GM18502 (cell line): ENCODE data around the gene ERGIC1.
A peak's percentile ranks its signal among the peaks of the same experiment; 100 is the strongest.
"Not testable (repeated sequence)": the region's sequence is repeated elsewhere in the genome, so short reads cannot be mapped to it uniquely, and the experiment has no call there.

Experiments used
- ATAC-seq: cut with Tn5 transposase; IDR thresholded peaks from one replicate; pipeline ENCODE4 v1.9.1; 2021; ENCODE audit warnings: mild to moderate bottlenecking; ENCODE audit not compliant: unreplicated experiment, poor library complexity

Gene ERGIC1

DNA sequence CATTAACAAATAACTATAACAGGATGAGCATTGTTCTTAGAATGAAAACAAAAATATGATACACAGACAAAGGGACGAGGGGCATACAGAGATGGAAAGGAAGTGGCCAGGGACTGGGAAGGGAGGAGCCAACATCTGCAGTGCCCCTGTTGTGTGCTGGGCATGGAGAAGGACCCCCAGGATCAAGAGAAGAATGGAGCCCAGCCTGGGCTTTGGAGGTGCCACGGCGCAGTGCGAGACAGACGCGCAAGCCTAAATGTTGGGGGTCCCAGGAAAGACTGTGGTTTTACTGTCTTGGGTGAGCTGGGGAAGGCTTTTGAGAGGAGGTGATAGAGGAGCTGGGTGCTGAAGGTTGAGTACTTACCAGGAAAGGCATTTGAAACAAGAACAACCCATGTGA lies 34.6 kb upstream of the ERGIC1 start:
- ATAC-seq, result no peak

- no peak for ATAC-seq
These were observed 33.9 kb upstream of the ERGIC1 start for GRCh38 chr5:172800088-172800551.

GRCh38 chr5:172801179-172801671 lies 32.8 kb upstream of the ERGIC1 start:
- no peak for ATAC-seq

DNA sequence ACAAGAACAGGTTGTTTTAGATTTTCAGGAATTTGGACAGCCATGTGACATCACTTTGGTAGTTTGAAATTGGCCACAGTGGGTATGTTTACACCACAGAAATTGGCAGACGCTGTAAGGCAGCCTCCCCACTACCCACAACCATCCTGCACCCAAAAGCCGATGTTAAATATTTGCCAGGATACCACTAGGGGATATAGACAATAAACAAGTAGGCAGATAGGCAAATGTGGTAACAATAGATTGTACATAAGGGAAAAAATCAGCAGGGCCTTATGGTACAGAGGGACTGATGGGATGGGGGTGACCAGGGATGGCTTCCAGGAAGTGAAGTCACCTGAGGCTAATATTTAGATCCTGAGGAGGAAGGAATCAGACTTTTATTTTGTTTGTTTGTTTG lies 31.9 kb upstream of the ERGIC1 start:
- no peak for ATAC-seq

DNA sequence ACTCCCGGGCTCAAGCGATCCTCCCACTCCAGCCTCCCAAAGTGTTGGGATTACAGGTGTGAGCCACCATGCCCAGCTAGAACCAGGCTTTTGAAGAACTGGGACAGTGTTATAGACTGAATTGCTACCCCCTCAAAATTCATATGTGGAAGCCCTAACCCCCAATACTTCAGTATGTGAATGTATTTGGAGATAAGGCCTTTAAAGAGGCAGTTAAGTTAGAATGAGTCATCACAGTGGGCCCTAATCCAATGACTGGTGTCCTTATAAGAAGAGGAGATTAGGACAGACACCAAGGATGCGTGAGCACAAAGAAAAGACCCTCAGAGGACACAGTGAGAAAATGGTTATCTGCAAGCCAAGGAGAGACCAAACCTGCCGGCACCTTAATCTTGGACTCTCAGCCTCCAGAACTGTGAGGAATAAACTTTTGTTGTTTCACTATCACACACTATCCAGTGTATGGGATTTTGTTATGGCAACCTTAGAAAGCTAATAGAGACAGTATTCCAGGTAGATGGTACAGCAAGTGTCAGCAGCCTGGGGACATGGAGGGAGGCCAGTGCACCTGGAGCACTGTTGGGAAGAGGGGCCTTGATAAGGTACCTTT lies 31.4 kb upstream of the ERGIC1 start:
- ATAC-seq, result no peak

GRCh38 chr5:172805018-172805683 lies 28.9 kb upstream of the ERGIC1 start:
- ATAC-seq, result no peak

- no peak for ATAC-seq
These were observed 28.3 kb upstream of the ERGIC1 start for GRCh38 chr5:172805736-172806255.

GRCh38 chr5:172806897-172807672 lies 27.0 kb upstream of the ERGIC1 start:
- ATAC-seq, result peak; percentile 99

GRCh38 chr5:172807766-172808311 lies 26.2 kb upstream of the ERGIC1 start:
- no peak for ATAC-seq

GRCh38 chr5:172809774-172810173 lies 24.3 kb upstream of the ERGIC1 start:
- ATAC-seq, result no peak

DNA sequence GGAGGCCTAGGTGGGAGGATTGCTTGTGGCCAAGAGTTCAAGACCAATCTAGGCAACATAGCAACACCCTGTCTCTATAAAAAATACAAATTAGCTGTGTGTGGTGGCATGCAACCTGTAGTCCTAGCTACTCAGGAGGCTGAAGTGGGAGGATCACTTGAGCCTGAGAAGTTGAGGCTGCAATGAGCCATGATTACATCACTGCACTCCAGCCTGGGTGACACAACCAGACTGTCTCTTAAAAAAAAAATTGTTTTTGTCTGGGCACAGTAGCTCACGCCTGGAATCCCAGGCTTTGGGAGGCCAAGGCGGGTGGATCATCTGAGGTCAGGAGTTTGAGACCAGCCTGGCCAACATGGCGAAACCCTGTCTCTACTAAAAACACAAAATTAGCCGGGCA lies 23.1 kb upstream of the ERGIC1 start:
- ATAC-seq, result not testable (repeated sequence)

- ATAC-seq, result no peak
These were observed 18.4 kb upstream of the ERGIC1 start for GRCh38 chr5:172815631-172816030.

- no peak for ATAC-seq
These were observed 17.0 kb upstream of the ERGIC1 start for GRCh38 chr5:172816925-172817562.

DNA sequence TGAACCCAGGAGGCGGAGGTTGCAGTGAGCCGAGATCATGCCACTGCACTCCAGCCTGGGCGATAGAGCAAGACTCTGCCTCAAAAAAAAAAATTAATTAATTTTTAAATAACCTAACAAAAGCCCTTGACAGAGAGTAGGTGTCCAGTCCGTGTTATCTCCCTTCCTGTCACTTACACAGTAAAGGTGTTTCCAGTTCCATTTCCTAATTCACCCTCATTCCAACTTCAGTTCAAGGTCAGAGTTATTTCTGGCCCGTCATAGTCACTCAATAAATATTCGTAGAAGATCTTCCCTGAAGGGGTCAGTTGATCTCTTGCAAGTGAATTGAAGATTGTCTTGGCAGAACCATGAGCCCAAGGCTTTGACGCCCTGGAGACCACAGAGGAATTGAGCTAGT lies 16.4 kb upstream of the ERGIC1 start:
- ATAC-seq, result no peak

GRCh38 chr5:172818081-172818480 lies 16.0 kb upstream of the ERGIC1 start:
- no peak for ATAC-seq

DNA sequence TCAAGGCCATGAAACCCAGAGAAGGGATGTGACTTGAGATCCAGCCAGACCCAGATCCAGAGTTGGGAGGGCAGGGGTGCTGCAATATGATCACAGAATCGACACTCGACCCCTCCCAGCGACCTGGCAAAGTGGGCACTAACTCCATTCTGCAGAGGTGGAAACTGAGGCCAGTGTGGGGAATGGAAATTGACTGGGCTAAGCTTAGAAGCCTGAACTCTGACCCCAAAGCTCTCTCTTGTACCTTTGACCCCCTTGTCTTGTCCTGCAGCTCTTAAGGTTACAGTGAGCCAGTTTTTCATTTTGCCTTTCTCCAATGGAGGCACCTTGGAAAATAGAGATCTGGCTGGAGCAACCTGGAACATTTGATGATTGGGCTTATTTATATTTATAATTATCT lies 14.5 kb upstream of the ERGIC1 start:
- no peak for ATAC-seq

GRCh38 chr5:172820046-172820767 lies 13.8 kb upstream of the ERGIC1 start:
- no peak for ATAC-seq

- ATAC-seq, result no peak
These were observed 12.6 kb upstream of the ERGIC1 start for GRCh38 chr5:172821340-172821985.

GRCh38 chr5:172823840-172824362 lies 10.2 kb upstream of the ERGIC1 start:
- ATAC-seq, result no peak
